HepG2 (cell line): Measurements from ENCODE around the gene KLF9. TPM values are rescaled to one million over a fixed set of nuclear protein-coding genes. Genes with fewer than 3 reads are reported as not detected.

Source experiments
- ATAC-seq: fragments of 200-7000 bp; cut with Tn5 transposase; 3 replicates; pipeline ENCODE4 v1.9.1; 2020; ENCODE audit warnings: mild to moderate bottlenecking, moderate library complexity
- BruUV-seq: library from RNA; stranded (reverse); fragments of 400-500 nt; replicated peaks from 2 replicates; lab custom pipeline; 2021; lab: Mats Ljungman, UMichigan
- CTCF ChIA-PET: fragments of 300-600 bp; formaldehyde crosslinking; extraction: SDS; loops from one replicate; lab custom pipeline; 2021; ENCODE audit warnings: low total read pairs, inconsistent platforms, low intra/inter-chr PET ratio; lab: Yijun Ruan, JAX
- POLR2A ChIA-PET: fragments of 350-600 bp; sonication (Branson Sonifier 250); formaldehyde crosslinking; loops from one replicate; lab custom pipeline; 2020; ENCODE audit warnings: antibody characterized with exemption, inconsistent platforms; lab: Yijun Ruan, JAX
- DNase-seq: peaks from one replicate; pipeline ENCODE4 v3.0.0-alpha.2; 2015; ENCODE audit warnings: low spot score
- FAIRE-seq: peaks from 3 replicates; lab custom pipeline; 2011; peaks lifted over from hg19 to GRCh38; lab: Jason Lieb, UNC
- H2AFZ ChIP-seq: one replicate; pipeline ENCODE4 v1.6.1; 2011; ENCODE audit warnings: low read length, inconsistent platforms
- H3K27ac ChIP-seq: fragments of 300-600 bp; 3 replicates; pipeline ENCODE4 v1.8.0; 2011; ENCODE audit warnings: mixed run types, mild to moderate bottlenecking, mixed read lengths, low read length, inconsistent platforms; ENCODE audit not compliant: insufficient read depth; ENCODE audit errors: extremely low read length
- H3K27me3 ChIP-seq, 2 experiments: fragments of 200-600 bp in 1 of 2; 2 replicates in 1 of 2; 3 replicates in 1 of 2; pipeline versions ENCODE4 v1.6.0 to v1.8.0; 2011; ENCODE audit warnings: low read length in 2 of 2, mild to moderate bottlenecking in 2 of 2, moderate library complexity in 2 of 2, inconsistent platforms in 1 of 2; ENCODE audit not compliant: insufficient read depth in 2 of 2, control insufficient read depth in 1 of 2
- H3K36me3 ChIP-seq, 2 experiments: fragments of 200-600 bp in 1 of 2; replicated peaks in 1 of 2; 2 replicates in 1 of 2; 3 replicates in 1 of 2; pipeline versions ENCODE4 v1.5.1 to v1.8.0; 2011; ENCODE audit warnings: low read length in 2 of 2, inconsistent platforms in 1 of 2; ENCODE audit not compliant: insufficient read depth in 2 of 2, control insufficient read depth in 1 of 2
- H3K4me1 ChIP-seq: 2 replicates; pipeline ENCODE4 v1.5.1; 2012; ENCODE audit warnings: low read length, inconsistent platforms; ENCODE audit not compliant: insufficient read depth
- H3K4me2 ChIP-seq: 2 replicates; pipeline ENCODE4 v1.6.0; 2011; ENCODE audit warnings: low read depth, low read length, inconsistent platforms
- H3K4me3 ChIP-seq, 3 experiments: fragments of 200-600 bp in 1 of 3; sonication (generic), shearing (Covaris generic) in 1 of 3; replicated peaks in 1 of 3; 2 replicates each; pipeline ENCODE4 v1.5.1; 2011 to 2016; ENCODE audit warnings: low read length in 3 of 3, inconsistent platforms in 2 of 3, low read depth in 2 of 3, mild to moderate bottlenecking in 2 of 3, control low read depth in 1 of 3, mixed read lengths in 1 of 3; ENCODE audit not compliant: insufficient read depth in 1 of 3
- H3K79me2 ChIP-seq: one replicate; pipeline ENCODE4 v1.6.1; 2011; ENCODE audit warnings: low read length, inconsistent platforms; ENCODE audit not compliant: insufficient read depth
- H3K9ac ChIP-seq: 2 replicates; pipeline ENCODE4 v1.6.0; 2011; ENCODE audit warnings: mild to moderate bottlenecking, low read depth, low read length, inconsistent platforms; ENCODE audit not compliant: insufficient read depth
- H3K9me3 ChIP-seq: 2 replicates; pipeline ENCODE4 v1.5.1; 2012; ENCODE audit warnings: mild to moderate bottlenecking, low read length
- H4K20me1 ChIP-seq: 2 replicates; pipeline ENCODE4 v1.6.0; 2011; ENCODE audit warnings: inconsistent platforms, mild to moderate bottlenecking, low read length, moderate library complexity; ENCODE audit not compliant: insufficient read depth
- AHR ChIP-seq: IDR thresholded peaks from 2 replicates; pipeline ENCODE4 v1.6.1; 2018; ENCODE audit warnings: missing genetic modification reagents, missing compliant biosample characterization
- DNMT1 ChIP-seq: sonication (generic); formaldehyde crosslinking; IDR thresholded peaks from 2 replicates; pipeline ENCODE4 v1.5.1; 2020; ENCODE audit warnings: mild to moderate bottlenecking, missing genetic modification reagents
- E2F2 ChIP-seq: sonication (generic); formaldehyde crosslinking; IDR thresholded peaks from 2 replicates; pipeline ENCODE4 v1.4.0; 2020; ENCODE audit warnings: missing genetic modification reagents, borderline replicate concordance
- KLF16 ChIP-seq, 2 experiments: sonication (generic) in 1 of 2; formaldehyde crosslinking in 1 of 2; IDR thresholded peaks; 2 replicates each; pipeline versions ENCODE4 v1.6.1 to v1.8.0; 2016 to 2023; ENCODE audit warnings: missing genetic modification reagents in 2 of 2, missing compliant biosample characterization in 1 of 2
- NPAS2 ChIP-seq: sonication (generic); formaldehyde crosslinking; IDR thresholded peaks from 2 replicates; pipeline ENCODE4 v1.8.0; 2022; ENCODE audit warnings: mild to moderate bottlenecking, missing genetic modification reagents, borderline replicate concordance
- NR3C1 ChIP-seq: sonication (generic); formaldehyde crosslinking; IDR thresholded peaks from 2 replicates; pipeline ENCODE4 v1.4.0; 2020; ENCODE audit warnings: missing genetic modification reagents
- PCBP2 ChIP-seq: fragments of 200-400 bp; formaldehyde crosslinking; optimal IDR thresholded peaks from 2 replicates; pipeline ENCODE3; 2018; ENCODE audit warnings: low read length, low read depth; ENCODE audit not compliant: poor library complexity, severe bottlenecking
- PHF21A ChIP-seq: sonication (generic); formaldehyde crosslinking; IDR thresholded peaks from 2 replicates; pipeline ENCODE4 v1.5.0; 2020; ENCODE audit warnings: mild to moderate bottlenecking, missing genetic modification reagents
- RBM22 ChIP-seq: fragments of 200-400 bp; formaldehyde crosslinking; optimal IDR thresholded peaks from 2 replicates; pipeline ENCODE3; 2017; ENCODE audit warnings: mild to moderate bottlenecking, low read length, moderate library complexity
- SALL2 ChIP-seq: sonication (generic); formaldehyde crosslinking; IDR thresholded peaks from 2 replicates; pipeline ENCODE4 v1.8.1; 2023; ENCODE audit warnings: mild to moderate bottlenecking, missing genetic modification reagents, inconsistent platforms
- SIN3A ChIP-seq: IDR thresholded peaks from 2 replicates; pipeline ENCODE4 v1.6.1; 2011; ENCODE audit warnings: low read depth, mild to moderate bottlenecking, control low read depth, low read length, borderline replicate concordance
- THRA ChIP-seq: sonication (generic); formaldehyde crosslinking; IDR thresholded peaks from 2 replicates; pipeline ENCODE4 v1.4.0; 2020; ENCODE audit warnings: missing genetic modification reagents, borderline replicate concordance
- ZC3H13 ChIP-seq: sonication (generic); formaldehyde crosslinking; IDR thresholded peaks from 2 replicates; pipeline ENCODE4 v1.8.1; 2023; ENCODE audit warnings: mild to moderate bottlenecking, missing genetic modification reagents, moderate library complexity
- ZFAT ChIP-seq: sonication (generic); formaldehyde crosslinking; conservative IDR thresholded peaks from 2 replicates; pipeline ENCODE4 v1.8.1; 2023; ENCODE audit warnings: missing genetic modification reagents, inconsistent platforms
- ZMYM4 ChIP-seq: sonication (generic); formaldehyde crosslinking; IDR thresholded peaks from 2 replicates; pipeline ENCODE4 v1.8.1; 2023; ENCODE audit warnings: mild to moderate bottlenecking, missing genetic modification reagents
- ZNF224 ChIP-seq: sonication (generic); formaldehyde crosslinking; IDR thresholded peaks from 2 replicates; pipeline ENCODE4 v1.5.0; 2020; ENCODE audit warnings: mild to moderate bottlenecking, missing genetic modification reagents
- ZSCAN25 ChIP-seq: sonication (generic); formaldehyde crosslinking; IDR thresholded peaks from 2 replicates; pipeline ENCODE4 v1.8.0; 2022; ENCODE audit warnings: mild to moderate bottlenecking, missing genetic modification reagents
- WGBS: methylation state at CpG from one replicate; pipeline ENCODE4 v1.1.6; 2017; ENCODE audit warnings: low lambda C conversion rate; 5-methylcytosine and 5-hydroxymethylcytosine counted together
- in situ Hi-C: cut with HindIII; loops from 2 replicates; pipeline ENCODE4 v1.10.0; 2017; ENCODE audit warnings: low pct_unique_long_range_greater_than_20kb; ENCODE audit not compliant: extremely low pct_ligation_motif_present
- intact Hi-C: fragments of 100-400 bp; cut with micrococcal nuclease; formaldehyde crosslinking; loops from one replicate; pipeline ENCODE4 v1.10.0; 2022; ENCODE audit not compliant: unreplicated experiment
- polyA plus RNA-seq, 8 experiments: library from polyadenylated mRNA; depleted of rRNA in 3 of 8; stranded (reverse) in 7 of 8; unstranded in 1 of 8; fragments of >200 nt; fragmentation: Illumina TruSeq in 4 of 8; extraction: Trizol in 4 of 8; gene quantifications; 2 replicates each; pipeline versions ENCODE4 v1.2.1 to v1.2.3, GENCODE V29; 2011 to 2016; ENCODE audit warnings: low read depth in 4 of 8, missing spikeins in 1 of 8, mixed read lengths in 1 of 8; ENCODE audit not compliant: insufficient read depth in 1 of 8
- total RNA-seq, 5 experiments: library from RNA; depleted of rRNA; stranded (reverse); fragments of >200 nt; fragmentation: Illumina TruSeq; extraction: Trizol; gene quantifications; 2 replicates each; pipeline ENCODE4 v1.2.3, GENCODE V29; 2016; ENCODE audit warnings: low read depth in 1 of 5
- TF ChIP-seq, protein P1 (sequence below): sonication (generic); formaldehyde crosslinking; IDR thresholded peaks from 2 replicates; pipeline ENCODE4 v1.5.1; 2020; ENCODE audit warnings: mild to moderate bottlenecking, missing genetic modification reagents, moderate library complexity

The KLF9 gene
- total and polyA plus RNA-seq, 2 of the 13 experiments (the other 11 are each of a cell fraction or from before 2014, with no cell fraction given), result 5.7 to 7.2 TPM

- Histone ChIP-seq H3K4me1 (peaks cover 55% of the 10 kb centered on the region), H3K9me3 (no peaks in the 10 kb centered on the region), H4K20me1 (peaks cover 16% of the 10 kb centered on the region; the same call in 1 of the 2 replicates), H3K27me3 (peaks cover 0 to 9% of the 10 kb centered on the region in 2 experiments; a peak in 2 of 5 replicates), H3K4me2 (peak overlapping the region; percentile 99), H3K4me3 (peak overlapping the region; percentile 74 to 88 (median 84)), H2AFZ (no peak overlapping the region), H3K79me2 (peaks cover 61% of the 10 kb centered on the region), H3K36me3 (no peaks in the 10 kb centered on the region), H3K27ac (peak overlapping the region; percentile 80), H3K9ac (peak overlapping the region; percentile 89)
- FAIRE-seq (no peak), ATAC-seq (0 out of 3 replicates have a peak, but pooled peaks have one; percentile 2), DNase-seq (peak; percentile 9)
- POLR2A ChIA-PET, result interaction anchor here (0.7 to 3.4 kb wide), 4 partner anchors 9 to 651 kb away, joined by 3 to 49 read pairs (median 6); partner anchors contain the start of gene PTAR1
- in situ Hi-C loops, result loop anchor here (10.0 kb wide), 1 partner anchor 147 kb away; no protein-coding TSS in a partner anchor
- 6% methylated on average over 14 of the region's 15 CpGs for WGBS
- intact Hi-C loops, result loop anchor here (5.0 kb wide), 2 partner anchors 59 to 154 kb away; partner anchors contain the start of gene SMC5
- TSS peak; percentile 48 for BruUV-seq
- CTCF ChIA-PET, result no interaction called here
- TF ChIP-seq NPAS2 (CRISPR knock-in tag), result no peak
- TF ChIP-seq E2F2, result no peak
- no peak for TF ChIP-seq ZNF224 (CRISPR knock-in tag)
- no peak for TF ChIP-seq PHF21A (CRISPR knock-in tag)
- TF ChIP-seq AHR (CRISPR knock-in tag), result no peak
- no peak for TF ChIP-seq NR3C1 (CRISPR knock-in tag)
- no peak for TF ChIP-seq DNMT1
- TF ChIP-seq ZC3H13 (CRISPR knock-in tag), result peak; percentile 18; the same call in 1 of the 2 replicates
- TF ChIP-seq THRA, result no peak
- TF ChIP-seq ZFAT (CRISPR knock-in tag), result no peak
- no peak for TF ChIP-seq ZSCAN25 (CRISPR knock-in tag)
- no peak for TF ChIP-seq SALL2 (CRISPR knock-in tag)
- TF ChIP-seq ZMYM4 (CRISPR knock-in tag), result peak; percentile 42; the same call in 1 of the 2 replicates
- peak; percentile 41 for TF ChIP-seq RBM22
- TF ChIP-seq PCBP2, result no peak
- TF ChIP-seq, protein P1, sequence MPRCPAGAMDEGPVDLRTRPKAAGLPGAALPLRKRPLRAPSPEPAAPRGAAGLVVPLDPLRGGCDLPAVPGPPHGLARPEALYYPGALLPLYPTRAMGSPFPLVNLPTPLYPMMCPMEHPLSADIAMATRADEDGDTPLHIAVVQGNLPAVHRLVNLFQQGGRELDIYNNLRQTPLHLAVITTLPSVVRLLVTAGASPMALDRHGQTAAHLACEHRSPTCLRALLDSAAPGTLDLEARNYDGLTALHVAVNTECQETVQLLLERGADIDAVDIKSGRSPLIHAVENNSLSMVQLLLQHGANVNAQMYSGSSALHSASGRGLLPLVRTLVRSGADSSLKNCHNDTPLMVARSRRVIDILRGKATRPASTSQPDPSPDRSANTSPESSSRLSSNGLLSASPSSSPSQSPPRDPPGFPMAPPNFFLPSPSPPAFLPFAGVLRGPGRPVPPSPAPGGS, result no peak
- no peak for TF ChIP-seq KLF16 (CRISPR knock-in tag; IDR thresholded peaks at IDR 0.05)
- peak; percentile 72; the same call in 1 of the 2 replicates for TF ChIP-seq SIN3A
Observed at GRCh38 chr9:70411121-70411929, 3.1 kb downstream of the KLF9 start.
